Ishikawa (cell line): ENCODE measurements around the gene TLE1.

Source experiments
- CEBPB ChIP-seq: IDR thresholded peaks from 2 replicates; pipeline ENCODE4 v1.6.1; 2012
- CREB1 ChIP-seq: IDR thresholded peaks from 2 replicates; pipeline ENCODE4 v1.6.1; 2012; ENCODE audit warnings: low read depth
- EGR1 ChIP-seq: IDR thresholded peaks from 2 replicates; pipeline ENCODE4 v1.6.1; 2012
- EP300 ChIP-seq: IDR thresholded peaks from 2 replicates; pipeline ENCODE4 v1.6.1; 2012; ENCODE audit warnings: borderline replicate concordance
- FOXM1 ChIP-seq: IDR thresholded peaks from 2 replicates; pipeline ENCODE4 v1.6.1; 2012; ENCODE audit warnings: low read depth, borderline replicate concordance
- MAX ChIP-seq: IDR thresholded peaks from 2 replicates; pipeline ENCODE4 v1.6.1; 2012
- NFIC ChIP-seq: IDR thresholded peaks from 2 replicates; pipeline ENCODE4 v1.6.1; 2012
- RAD21 ChIP-seq: IDR thresholded peaks from 2 replicates; pipeline ENCODE4 v1.6.1; 2012; ENCODE audit warnings: low read depth
- REST ChIP-seq: IDR thresholded peaks from 2 replicates; pipeline ENCODE4 v1.6.1; 2012; ENCODE audit warnings: low read depth, mild to moderate bottlenecking
- TAF1 ChIP-seq: IDR thresholded peaks from 2 replicates; pipeline ENCODE4 v1.6.1; 2012; ENCODE audit warnings: low read depth, mild to moderate bottlenecking
- TCF12 ChIP-seq: IDR thresholded peaks from 2 replicates; pipeline ENCODE4 v1.6.1; 2012; ENCODE audit warnings: low read depth
- TEAD4 ChIP-seq: IDR thresholded peaks from 2 replicates; pipeline ENCODE4 v1.6.1; 2012
- USF1 ChIP-seq: IDR thresholded peaks from 2 replicates; pipeline ENCODE4 v1.6.1; 2012
- YY1 ChIP-seq: IDR thresholded peaks from 2 replicates; pipeline ENCODE4 v1.6.1; 2012; ENCODE audit warnings: low read depth
- ZBTB7A ChIP-seq: IDR thresholded peaks from 2 replicates; pipeline ENCODE4 v1.6.1; 2012; ENCODE audit warnings: low read depth

Gene TLE1

GRCh38 chr9:81722277-81722676 lies 32.9 kb upstream of the TLE1 start:
- no peak for TF ChIP-seq EP300
- no peak for TF ChIP-seq TAF1
- no peak for TF ChIP-seq FOXM1
- TF ChIP-seq TEAD4, result no peak
- TF ChIP-seq REST, result no peak
- no peak for TF ChIP-seq CEBPB
- no peak for TF ChIP-seq YY1
- TF ChIP-seq TCF12, result no peak
- no peak for TF ChIP-seq NFIC
- TF ChIP-seq CREB1, result no peak
- no peak for TF ChIP-seq USF1
- TF ChIP-seq EGR1, result no peak
- TF ChIP-seq MAX, result no peak
- TF ChIP-seq ZBTB7A, result no peak
- TF ChIP-seq RAD21, result no peak

GRCh38 chr9:81720450-81721086 lies 31.2 kb upstream of the TLE1 start:
- no peak for TF ChIP-seq TAF1
- TF ChIP-seq NFIC, result no peak
- no peak for TF ChIP-seq TCF12
- TF ChIP-seq USF1, result no peak
- TF ChIP-seq FOXM1, result no peak
- no peak for TF ChIP-seq ZBTB7A
- TF ChIP-seq EGR1, result no peak
- no peak for TF ChIP-seq EP300
- no peak for TF ChIP-seq TEAD4
- TF ChIP-seq REST, result no peak
- TF ChIP-seq YY1, result no peak
- TF ChIP-seq CEBPB, result no peak
- TF ChIP-seq MAX, result no peak
- no peak for TF ChIP-seq CREB1
- TF ChIP-seq RAD21, result no peak

GRCh38 chr9:81719972-81720371 lies 30.6 kb upstream of the TLE1 start:
- TF ChIP-seq USF1, result no peak
- no peak for TF ChIP-seq NFIC
- no peak for TF ChIP-seq FOXM1
- TF ChIP-seq ZBTB7A, result no peak
- TF ChIP-seq CEBPB, result no peak
- no peak for TF ChIP-seq MAX
- TF ChIP-seq EGR1, result no peak
- TF ChIP-seq REST, result no peak
- no peak for TF ChIP-seq CREB1
- no peak for TF ChIP-seq RAD21
- no peak for TF ChIP-seq EP300
- no peak for TF ChIP-seq YY1
- TF ChIP-seq TEAD4, result no peak
- TF ChIP-seq TAF1, result no peak
- TF ChIP-seq TCF12, result no peak

- TF ChIP-seq USF1 (no peak), TAF1 (no peak), EGR1 (no peak), ZBTB7A (no peak), TCF12 (no peak), EP300 (no peak)
Measured at GRCh38 chr9:81718244-81718643, 28.9 kb upstream of the TLE1 start.
